Fibroblast of lung (primary cell): ENCODE measurements around the gene MMP20. TPM values are rescaled to one million over a fixed set of nuclear protein-coding genes. Genes with fewer than 3 reads are reported as not detected.

Source experiments
- DNase-seq, 2 donors: peaks; one replicate each; pipeline versions ENCODE4 v3.0.0 to v3.0.0-alpha.2; 2010; ENCODE audit warnings: low read depth in 2 of 2
- H2AFZ ChIP-seq: 2 replicates; pipeline ENCODE4 v1.5.1; 2012; ENCODE audit warnings: low read length, control low read depth, inconsistent platforms
- H3K27ac ChIP-seq: 2 replicates; pipeline ENCODE4 v1.5.1; 2011; ENCODE audit warnings: low read length, control low read depth; ENCODE audit not compliant: insufficient read depth
- H3K27me3 ChIP-seq: 2 replicates; pipeline ENCODE4 v1.5.1; 2011; ENCODE audit warnings: mild to moderate bottlenecking, low read length; ENCODE audit not compliant: control insufficient read depth, insufficient read depth
- H3K36me3 ChIP-seq: 2 replicates; pipeline ENCODE4 v1.5.1; 2011; ENCODE audit warnings: low read length; ENCODE audit not compliant: control insufficient read depth, insufficient read depth
- H3K4me1 ChIP-seq: 2 replicates; pipeline ENCODE4 v1.5.1; 2011; ENCODE audit warnings: low read length; ENCODE audit not compliant: control insufficient read depth, insufficient read depth; ENCODE audit errors: extremely low read depth
- H3K4me2 ChIP-seq: 2 replicates; pipeline ENCODE4 v1.5.1; 2011; ENCODE audit warnings: low read length, control low read depth; ENCODE audit not compliant: insufficient read depth; ENCODE audit errors: extremely low read depth
- H3K4me3 ChIP-seq, 4 experiments: fragments of 200-600 bp in 1 of 4; sonication (generic) in 1 of 4; replicated peaks in 1 of 4; 2 replicates each; pipeline ENCODE4 v1.5.1; 2011 to 2016; ENCODE audit warnings: low read length in 4 of 4, low read depth in 3 of 4, mild to moderate bottlenecking in 3 of 4, control low read depth in 2 of 4, inconsistent platforms in 1 of 4, mixed read lengths in 1 of 4; ENCODE audit not compliant: insufficient read depth in 1 of 4; ENCODE audit errors: control extremely low read depth in 1 of 4
- H3K79me2 ChIP-seq: 2 replicates; pipeline ENCODE4 v1.5.1; 2012; ENCODE audit warnings: mild to moderate bottlenecking, low read length, inconsistent platforms; ENCODE audit not compliant: control insufficient read depth, insufficient read depth
- H3K9ac ChIP-seq: 2 replicates; pipeline ENCODE4 v1.5.1; 2011; ENCODE audit warnings: mild to moderate bottlenecking, low read length, control low read depth; ENCODE audit not compliant: insufficient read depth
- H3K9me3 ChIP-seq: 2 replicates; pipeline ENCODE4 v1.5.1; 2012; ENCODE audit warnings: low read depth, low read length; ENCODE audit not compliant: control insufficient read depth, insufficient read depth
- H4K20me1 ChIP-seq: 2 replicates; pipeline ENCODE4 v1.5.1; 2011; ENCODE audit warnings: low read length; ENCODE audit not compliant: control insufficient read depth, insufficient read depth; ENCODE audit errors: extremely low read depth
- polyA plus RNA-seq, 2 donors: library from polyadenylated mRNA; depleted of rRNA in 1 of 2; stranded (reverse) in 1 of 2; unstranded in 1 of 2; fragments of >200 nt; gene quantifications; 2 replicates each; pipeline ENCODE4 v1.2.1, GENCODE V29; 2011 to 2012; ENCODE audit warnings: missing spikeins in 1 of 2
- total RNA-seq: library from RNA; depleted of rRNA; stranded (reverse); fragments of >200 nt; gene quantifications from 2 replicates; pipeline ENCODE4 v1.2.1, GENCODE V29; 2014
- TF ChIP-seq, protein P1 (sequence below), 2 donors: IDR thresholded peaks in 1 of 2; conservative IDR thresholded peaks in 1 of 2; 1 replicate in 1 of 2; 2 replicates in 1 of 2; pipeline ENCODE4 v1.5.1; 2011 to 2012; ENCODE audit warnings: low read length in 2 of 2, control low read depth in 1 of 2, inconsistent platforms in 1 of 2, low read depth in 1 of 2, mild to moderate bottlenecking in 1 of 2

Gene MMP20
- total and polyA plus RNA-seq, 2 donors (not counting 1 experiment from before 2014, with no cell fraction given) = not detected

DNA sequence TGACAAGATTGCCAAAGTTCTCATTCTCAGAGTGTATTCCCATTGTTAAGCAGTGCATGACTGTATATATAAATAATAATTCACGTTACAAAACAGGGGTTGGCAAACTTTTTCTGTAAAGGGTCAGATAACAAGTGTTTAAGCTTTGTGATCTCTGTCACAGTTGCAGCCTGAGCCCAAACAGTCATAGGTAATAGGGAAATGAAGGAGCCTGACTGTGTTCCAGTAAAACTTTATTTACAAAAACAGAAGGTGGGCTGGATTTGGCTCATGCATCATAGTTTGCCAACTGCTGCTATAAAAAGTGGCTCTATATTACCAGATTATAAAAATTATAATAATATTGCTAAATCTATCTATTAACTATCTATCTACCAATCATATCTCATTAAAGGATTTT is 98.1 kb downstream of the MMP20 start:
- no peak for DNase-seq
- H3K27me3 ChIP-seq = no peaks in the 10 kb centered on the region
- no peak overlapping the region for H2AFZ ChIP-seq
- TF ChIP-seq, protein P1, sequence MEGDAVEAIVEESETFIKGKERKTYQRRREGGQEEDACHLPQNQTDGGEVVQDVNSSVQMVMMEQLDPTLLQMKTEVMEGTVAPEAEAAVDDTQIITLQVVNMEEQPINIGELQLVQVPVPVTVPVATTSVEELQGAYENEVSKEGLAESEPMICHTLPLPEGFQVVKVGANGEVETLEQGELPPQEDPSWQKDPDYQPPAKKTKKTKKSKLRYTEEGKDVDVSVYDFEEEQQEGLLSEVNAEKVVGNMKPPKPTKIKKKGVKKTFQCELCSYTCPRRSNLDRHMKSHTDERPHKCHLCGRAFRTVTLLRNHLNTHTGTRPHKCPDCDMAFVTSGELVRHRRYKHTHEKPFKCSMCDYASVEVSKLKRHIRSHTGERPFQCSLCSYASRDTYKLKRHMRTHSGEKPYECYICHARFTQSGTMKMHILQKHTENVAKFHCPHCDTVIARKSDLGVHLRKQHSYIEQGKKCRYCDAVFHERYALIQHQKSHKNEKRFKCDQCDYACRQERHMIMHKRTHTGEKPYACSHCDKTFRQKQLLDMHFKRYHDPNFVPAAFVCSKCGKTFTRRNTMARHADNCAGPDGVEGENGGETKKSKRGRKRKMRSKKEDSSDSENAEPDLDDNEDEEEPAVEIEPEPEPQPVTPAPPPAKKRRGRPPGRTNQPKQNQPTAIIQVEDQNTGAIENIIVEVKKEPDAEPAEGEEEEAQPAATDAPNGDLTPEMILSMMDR (conservative IDR thresholded peaks at IDR 0.05 in 1 of 2, IDR thresholded peaks at IDR 0.05 in 1 of 2; ENCODE audit: low read depth in 1 of 2, low read length in 2 of 2) = no peak
- H3K79me2 ChIP-seq = no peaks in the 10 kb centered on the region
- no peaks in the 10 kb centered on the region for H4K20me1 ChIP-seq
- H3K4me1 ChIP-seq = no peaks in the 10 kb centered on the region
- no peak overlapping the region for H3K4me3 ChIP-seq
- no peak overlapping the region for H3K27ac ChIP-seq
- no peak overlapping the region for H3K4me2 ChIP-seq
- H3K36me3 ChIP-seq = no peaks in the 10 kb centered on the region
- H3K9me3 ChIP-seq = no peaks in the 10 kb centered on the region
- H3K9ac ChIP-seq = no peak overlapping the region

Other genes starting within 250 kb of the MMP20 start
- gene TMEM123, start 172.6 kb downstream of the MMP20 start, total RNA-seq = 124 and 127 TPM in 2 replicates
- gene TMEM123, start 172.6 kb downstream of the MMP20 start, polyA plus RNA-seq = 207 and 355 TPM in 2 replicates
- gene MMP7, start 94.6 kb downstream of the MMP20 start, total RNA-seq = 0.17 TPM in 1 of 2 replicates, not detected in the other
- gene MMP7, start 94.6 kb downstream of the MMP20 start, polyA plus RNA-seq = not detected in 2 replicates
- gene MMP27, start 80.4 kb upstream of the MMP20 start, total RNA-seq = 0.17 TPM in 1 of 2 replicates, not detected in the other
- gene MMP27, start 80.4 kb upstream of the MMP20 start, polyA plus RNA-seq = 0.08 and 0.14 TPM in 2 replicates
- gene MMP8, start 99.6 kb upstream of the MMP20 start, total RNA-seq = under 0.01 TPM in 1 of 2 replicates, not detected in the other
- gene MMP8, start 99.6 kb upstream of the MMP20 start, polyA plus RNA-seq = 0.07 and 0.18 TPM in 2 replicates
- under 0.01 and 0.66 TPM in 2 replicates for gene MMP10, start 155.3 kb upstream of the MMP20 start, total RNA-seq
- gene MMP10, start 155.3 kb upstream of the MMP20 start, polyA plus RNA-seq = 0.17 and 0.28 TPM in 2 replicates
- gene MMP1, start 172.8 kb upstream of the MMP20 start, total RNA-seq = 28.5 and 489 TPM in 2 replicates
- 40.5 and 415 TPM in 2 replicates for gene MMP1, start 172.8 kb upstream of the MMP20 start, polyA plus RNA-seq
- gene MMP3, start 218.3 kb upstream of the MMP20 start, total RNA-seq = 1.8 and 47.1 TPM in 2 replicates
- gene MMP3, start 218.3 kb upstream of the MMP20 start, polyA plus RNA-seq = 16.0 and 19.1 TPM in 2 replicates
- 0.83 TPM in 1 of 2 replicates, not detected in the other for gene MMP12, start 249.7 kb upstream of the MMP20 start, total RNA-seq
- gene MMP12, start 249.7 kb upstream of the MMP20 start, polyA plus RNA-seq = 0.15 and 0.27 TPM in 2 replicates